Measurements from ENCODE around the gene GPR37L1. TPM values are rescaled to one million over a fixed set of nuclear protein-coding genes. Genes with fewer than 3 reads are reported as not detected.
"Not testable (repeated sequence)": the region's sequence is repeated elsewhere in the genome, so short reads cannot be mapped to it uniquely, and the experiment has no call there.

GPR37L1 gene
- total and polyA plus RNA-seq, 11 donors, result 0.03 to 0.05 (median 0.04) TPM; not detected in 8

- WGBS, 4 donors, result 88 to 91% (median 89%) methylated on average over 24 to 29 of the region's 29 CpGs
- Histone ChIP-seq H3K27ac (no peak overlapping the region), H3K4me1 (no peaks in the 10 kb centered on the region), H3K27me3 (peaks cover 0 to 12% (median 0%) of the 10 kb centered on the region in 9 donors), H3K36me3 (no peaks in the 10 kb centered on the region), H3K4me3 (no peak overlapping the region), H3K9me3 (no peaks in the 10 kb centered on the region)
- ATAC-seq (no peak), DNase-seq (peak in 1 of 5 donors; percentile 61)
- intact Hi-C loops (cut with DNase I), result no loop called here
- TF ChIP-seq CTCF (IDR thresholded peaks at IDR 0.05), result no peak
- TF ChIP-seq POLR2A (IDR thresholded peaks at IDR 0.05), result no peak
Observed at GRCh38 chr1:202176949-202177927, 54.5 kb downstream of the GPR37L1 start.

GRCh38 chr1:202179828-202180750 is 57.4 kb downstream of the GPR37L1 start:
- Histone ChIP-seq H3K4me3 (no peak overlapping the region), H3K27ac (no peak overlapping the region), H3K27me3 (peaks cover 0 to 16% (median 0%) of the 10 kb centered on the region in 9 donors), H3K9me3 (no peaks in the 10 kb centered on the region), H3K36me3 (no peaks in the 10 kb centered on the region), H3K4me1 (peaks cover 0 to 8% (median 0%) of the 10 kb centered on the region in 12 donors)
- DNase-seq (peak in 1 of 5 donors; percentile 51), ATAC-seq (no peak)
- no peak for TF ChIP-seq CTCF (IDR thresholded peaks at IDR 0.05)
- TF ChIP-seq POLR2A (IDR thresholded peaks at IDR 0.05), result no peak
- whole genome bisulfite sequencing, 4 donors, result 69 to 81% (median 78%) methylated on average over 15 to 19 of the region's 19 CpGs
- intact Hi-C loops (cut with DNase I), result loop anchor here in 1 of 10 donors (5.0 kb wide), 1 partner anchor 537 kb away; no protein-coding TSS in a partner anchor

GRCh38 chr1:202180751-202181139 is 58.0 kb downstream of the GPR37L1 start:
- not testable (repeated sequence) for H3K4me3 ChIP-seq, H3K27ac ChIP-seq, ATAC-seq, H3K9me3 ChIP-seq, H3K4me1 ChIP-seq, H3K36me3 ChIP-seq, DNase-seq
- H3K27me3 ChIP-seq, result peaks cover 0 to 16% (median 0%) of the 10 kb centered on the region in 9 donors
- intact Hi-C loops (cut with DNase I), result loop anchor here in 1 of 10 donors (5.0 kb wide), 1 partner anchor 537 kb away; no protein-coding TSS in a partner anchor
- 62 to 81% (median 71%) methylated on average over 2 of the region's 2 CpGs for WGBS, 4 donors

- WGBS, 4 donors, result 57 to 93% (median 87%) methylated on average over 2 to 7 of the region's 7 CpGs
- no peak for TF ChIP-seq POLR2A (IDR thresholded peaks at IDR 0.05)
- TF ChIP-seq CTCF (IDR thresholded peaks at IDR 0.05), result no peak
- peaks cover 0 to 16% (median 0%) of the 10 kb centered on the region in 9 donors for H3K27me3 ChIP-seq
- H3K36me3 ChIP-seq, result no peaks in the 10 kb centered on the region
- H3K4me3 ChIP-seq, result no peak overlapping the region
- peaks cover 0 to 8% (median 0%) of the 10 kb centered on the region in 12 donors for H3K4me1 ChIP-seq
- DNase-seq (peak in 1 of 5 donors; percentile 25), ATAC-seq (no peak)
- intact Hi-C loops (cut with DNase I), result loop anchor here in 1 of 10 donors (5.0 kb wide), 1 partner anchor 536 kb away; no protein-coding TSS in a partner anchor
- H3K27ac ChIP-seq, result no peak overlapping the region
- no peaks in the 10 kb centered on the region for H3K9me3 ChIP-seq
Observed at GRCh38 chr1:202181586-202181985, 58.9 kb downstream of the GPR37L1 start.
